Uterus (tissue), 2 donors: ENCODE data around the gene DRD3.

Source experiments
- POLR2A ChIP-seq, 2 donors: fragments of 450-650 bp; IDR thresholded peaks; one replicate each; pipeline ENCODE4 v1.6.1; 2016; ENCODE audit warnings: antibody characterized with exemption in 2 of 2, mild to moderate bottlenecking in 1 of 2, moderate library complexity in 1 of 2
- TF ChIP-seq, protein P1 (sequence below), 4 experiments: fragments of 200-600 bp in 2 of 4; fragments of 450-650 bp in 2 of 4; sonication (generic) in 2 of 4; IDR thresholded peaks; one replicate each; pipeline ENCODE4 v1.5.1; 2016 to 2019; ENCODE audit warnings: antibody characterized with exemption in 4 of 4, mild to moderate bottlenecking in 2 of 4, moderate library complexity in 1 of 4

DNA sequence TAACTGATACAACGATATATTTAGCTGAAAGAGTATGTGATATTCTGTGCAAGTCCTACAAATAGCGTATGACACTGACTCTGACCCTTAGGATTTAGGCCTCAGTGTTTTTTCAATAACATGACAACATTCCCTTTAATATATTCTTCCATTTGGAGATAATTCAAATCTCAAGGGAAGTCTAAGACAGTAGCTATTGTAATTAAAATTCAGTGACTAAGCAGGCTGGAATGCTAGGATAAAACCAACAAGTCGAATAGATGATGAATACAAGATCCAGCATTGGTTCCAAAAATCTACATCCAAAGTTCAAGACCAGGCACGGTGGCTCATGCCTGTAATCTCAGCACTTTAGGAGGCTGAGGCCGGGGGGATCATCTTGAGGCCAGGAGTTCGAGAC is 66.2 kb downstream of the DRD3 start:
- TF ChIP-seq, protein P1, sequence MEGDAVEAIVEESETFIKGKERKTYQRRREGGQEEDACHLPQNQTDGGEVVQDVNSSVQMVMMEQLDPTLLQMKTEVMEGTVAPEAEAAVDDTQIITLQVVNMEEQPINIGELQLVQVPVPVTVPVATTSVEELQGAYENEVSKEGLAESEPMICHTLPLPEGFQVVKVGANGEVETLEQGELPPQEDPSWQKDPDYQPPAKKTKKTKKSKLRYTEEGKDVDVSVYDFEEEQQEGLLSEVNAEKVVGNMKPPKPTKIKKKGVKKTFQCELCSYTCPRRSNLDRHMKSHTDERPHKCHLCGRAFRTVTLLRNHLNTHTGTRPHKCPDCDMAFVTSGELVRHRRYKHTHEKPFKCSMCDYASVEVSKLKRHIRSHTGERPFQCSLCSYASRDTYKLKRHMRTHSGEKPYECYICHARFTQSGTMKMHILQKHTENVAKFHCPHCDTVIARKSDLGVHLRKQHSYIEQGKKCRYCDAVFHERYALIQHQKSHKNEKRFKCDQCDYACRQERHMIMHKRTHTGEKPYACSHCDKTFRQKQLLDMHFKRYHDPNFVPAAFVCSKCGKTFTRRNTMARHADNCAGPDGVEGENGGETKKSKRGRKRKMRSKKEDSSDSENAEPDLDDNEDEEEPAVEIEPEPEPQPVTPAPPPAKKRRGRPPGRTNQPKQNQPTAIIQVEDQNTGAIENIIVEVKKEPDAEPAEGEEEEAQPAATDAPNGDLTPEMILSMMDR (IDR thresholded peaks at IDR 0.05), result no peak
- no peak for TF ChIP-seq POLR2A (IDR thresholded peaks at IDR 0.05)
